IMR-90 (cell line): ENCODE measurements around the gene COL11A2. TPM values are rescaled to one million over a fixed set of nuclear protein-coding genes. Genes with fewer than 3 reads are reported as not detected.

Experiments
- ATAC-seq: fragments of 200-7000 bp; cut with Tn5 transposase; 2 replicates; pipeline ENCODE4 v1.9.1; 2020; ENCODE audit warnings: low read depth, mild to moderate bottlenecking, moderate library complexity
- BruUV-seq: library from RNA; stranded (reverse); fragments of 400-500 nt; replicated peaks from 2 replicates; lab custom pipeline; 2021; lab: Mats Ljungman, UMichigan
- CTCF ChIA-PET: fragments of 300-600 bp; formaldehyde crosslinking; extraction: SDS; loops from one replicate; lab custom pipeline; 2021; ENCODE audit warnings: antibody characterized with exemption; lab: Yijun Ruan, JAX
- POLR2A ChIA-PET: fragments of 300-600 bp; sonication (Branson Sonifier 250); formaldehyde crosslinking; loops from one replicate; lab custom pipeline; 2022; ENCODE audit warnings: antibody characterized with exemption; ENCODE audit not compliant: unreplicated experiment; lab: Charles Lee
- DNase-seq: peaks from one replicate; pipeline ENCODE4 v3.0.0; 2013
- H2AFZ ChIP-seq: replicated peaks from 2 replicates; pipeline ENCODE3; 2013; ENCODE audit warnings: low read length, mild to moderate bottlenecking; ENCODE audit not compliant: poor library complexity
- H2AK5ac ChIP-seq: 2 replicates; pipeline ENCODE4 v1.6.1; 2013; ENCODE audit warnings: low read depth, low read length, inconsistent platforms
- H2AK9ac ChIP-seq: replicated peaks from 2 replicates; pipeline ENCODE3; 2013; ENCODE audit warnings: mild to moderate bottlenecking, low read depth, low read length, moderate library complexity; ENCODE audit not compliant: poor library complexity
- H2BK120ac ChIP-seq: 2 replicates; pipeline ENCODE4 v1.6.1; 2013; ENCODE audit warnings: low read depth, low read length, inconsistent platforms
- H2BK15ac ChIP-seq: 3 replicates; pipeline ENCODE4 v1.6.1; 2013; ENCODE audit warnings: low read depth, low read length, inconsistent platforms
- H2BK20ac ChIP-seq: 2 replicates; pipeline ENCODE4 v1.6.1; 2013; ENCODE audit warnings: low read depth, mild to moderate bottlenecking, inconsistent platforms, low read length, moderate library complexity
- H2BK5ac ChIP-seq: 2 replicates; pipeline ENCODE4 v1.6.1; 2013; ENCODE audit warnings: mild to moderate bottlenecking, low read depth, low read length, inconsistent platforms; ENCODE audit not compliant: poor library complexity, severe bottlenecking
- H3K14ac ChIP-seq: replicated peaks from 2 replicates; pipeline ENCODE4 v1.6.1; 2013; ENCODE audit warnings: low read depth, low read length, inconsistent platforms
- H3K18ac ChIP-seq: 2 replicates; pipeline ENCODE4 v1.6.1; 2013; ENCODE audit warnings: low read depth, low read length, control low read depth
- H3K23ac ChIP-seq: 2 replicates; pipeline ENCODE4 v1.6.1; 2013; ENCODE audit warnings: low read depth, low read length, inconsistent platforms
- H3K27ac ChIP-seq: 2 replicates; pipeline ENCODE4 v1.5.1; 2013; ENCODE audit warnings: mild to moderate bottlenecking, control low read depth, low read length; ENCODE audit not compliant: insufficient read depth
- H3K27me3 ChIP-seq: 2 replicates; pipeline ENCODE4 v1.6.1; 2013; ENCODE audit warnings: low read length; ENCODE audit not compliant: control insufficient read depth, insufficient read depth
- H3K36me3 ChIP-seq: 2 replicates; pipeline ENCODE4 v1.6.1; 2013; ENCODE audit warnings: low read length, mixed read lengths; ENCODE audit not compliant: control insufficient read depth, insufficient read depth
- H3K4ac ChIP-seq: 2 replicates; pipeline ENCODE4 v1.6.1; 2013; ENCODE audit warnings: low read depth, low read length, inconsistent platforms
- H3K4me1 ChIP-seq: 2 replicates; pipeline ENCODE4 v1.6.1; 2013; ENCODE audit warnings: low read length, mixed read lengths; ENCODE audit not compliant: control insufficient read depth, insufficient read depth
- H3K4me2 ChIP-seq: 2 replicates; pipeline ENCODE4 v1.6.1; 2013; ENCODE audit warnings: low read depth, mild to moderate bottlenecking, control low read depth, low read length, moderate library complexity
- H3K4me3 ChIP-seq: 2 replicates; pipeline ENCODE4 v1.5.1; 2013; ENCODE audit warnings: low read depth, mild to moderate bottlenecking, control low read depth, low read length, moderate library complexity; ENCODE audit not compliant: insufficient read depth
- H3K56ac ChIP-seq: 2 replicates; pipeline ENCODE4 v1.6.1; 2013; ENCODE audit warnings: low read length, inconsistent platforms; ENCODE audit not compliant: insufficient read depth; ENCODE audit errors: extremely low read depth
- H3K79me1 ChIP-seq, 2 experiments: 2 replicates each; pipeline ENCODE4 v1.6.1; 2013; ENCODE audit warnings: low read length in 2 of 2, inconsistent platforms in 1 of 2, low read depth in 1 of 2
- H3K9ac ChIP-seq: 2 replicates; pipeline ENCODE4 v1.6.1; 2013; ENCODE audit warnings: low read depth, low read length, control low read depth
- H3K9me1 ChIP-seq: 2 replicates; pipeline ENCODE4 v1.6.1; 2013; ENCODE audit warnings: low read length, inconsistent platforms; ENCODE audit not compliant: insufficient read depth
- H3K9me3 ChIP-seq: 2 replicates; pipeline ENCODE4 v1.6.1; 2013; ENCODE audit warnings: low read length; ENCODE audit not compliant: control insufficient read depth, insufficient read depth
- H4K20me1 ChIP-seq: 2 replicates; pipeline ENCODE4 v1.6.1; 2013; ENCODE audit warnings: low read length, inconsistent platforms; ENCODE audit not compliant: insufficient read depth
- H4K5ac ChIP-seq: 2 replicates; pipeline ENCODE4 v1.6.1; 2013; ENCODE audit warnings: mild to moderate bottlenecking, low read depth, low read length, control low read depth
- H4K8ac ChIP-seq, 2 experiments: 2 replicates each; pipeline ENCODE4 v1.6.1; 2013; ENCODE audit warnings: low read depth in 2 of 2, low read length in 2 of 2, control low read depth in 1 of 2, inconsistent platforms in 1 of 2
- H4K91ac ChIP-seq: 2 replicates; pipeline ENCODE4 v1.6.1; 2013; ENCODE audit warnings: low read depth, low read length, inconsistent platforms; ENCODE audit not compliant: insufficient read depth
- CHD1 ChIP-seq: IDR thresholded peaks from 2 replicates; pipeline ENCODE4 v1.6.1; 2012; ENCODE audit warnings: low read depth, low read length, improper control_type of control experiment
- MAFK ChIP-seq: IDR thresholded peaks from 2 replicates; pipeline ENCODE4 v1.6.1; 2012; ENCODE audit warnings: low read depth, low read length, improper control_type of control experiment
- MXI1 ChIP-seq: IDR thresholded peaks from 2 replicates; pipeline ENCODE4 v1.6.1; 2012; ENCODE audit warnings: low read depth, mild to moderate bottlenecking, low read length, moderate library complexity, borderline replicate concordance
- RAD21 ChIP-seq: IDR thresholded peaks from 2 replicates; pipeline ENCODE4 v1.6.1; 2012; ENCODE audit warnings: low read length, improper control_type of control experiment
- SMC3 ChIP-seq: fragments of 150-350 bp; IDR thresholded peaks from 2 replicates; pipeline ENCODE4 v1.6.1; 2016; ENCODE audit warnings: low read depth, mild to moderate bottlenecking, antibody characterized with exemption, low read length, moderate library complexity
- WGBS, 2 experiments: methylation state at CpG; one replicate each; pipeline versions ENCODE4 v1.1.5 to v1.1.7; 2013; ENCODE audit warnings: missing lambda C conversion rate in 2 of 2; ENCODE audit not compliant: insufficient read length in 1 of 2; ENCODE audit errors: extremely low coverage in 2 of 2; 5-methylcytosine and 5-hydroxymethylcytosine counted together
- dilution Hi-C: fragments of 300-500 bp; cut with HindIII; formaldehyde crosslinking; loops from one replicate; pipeline ENCODE4 v1.14.3; 2018; ENCODE audit warnings: low sequenced_read_pairs; ENCODE audit not compliant: unreplicated experiment
- in situ Hi-C: fragments of 300-500 bp; cut with MboI; formaldehyde crosslinking; loops from 3 replicates; pipeline ENCODE4 v1.14.3; 2019; ENCODE audit warnings: low sequenced_read_pairs, inconsistent platforms, mixed read lengths
- intact Hi-C: fragments of 100-400 bp; cut with micrococcal nuclease; formaldehyde crosslinking; loops from 2 replicates; pipeline ENCODE4 v1.10.0; 2022
- polyA plus RNA-seq, 3 experiments: library from polyadenylated mRNA; depleted of rRNA; stranded (reverse); fragments of >200 nt; gene quantifications; 2 replicates each; pipeline ENCODE4 v1.2.3, GENCODE V29; 2012; ENCODE audit warnings: low replicate concordance in 1 of 3
- total RNA-seq: library from RNA; depleted of rRNA; stranded (reverse); fragments of >200 nt; gene quantifications from 2 replicates; pipeline ENCODE4 v1.2.3, GENCODE V29; 2012
- TF ChIP-seq, protein P1 (sequence below): conservative IDR thresholded peaks from 2 replicates; pipeline ENCODE4 v1.5.1; 2012; ENCODE audit warnings: mild to moderate bottlenecking, low read depth, low read length, improper control_type of control experiment

The COL11A2 gene
- total and polyA plus RNA-seq, 2 of the 4 experiments (the other 2 are of a cell fraction): under 0.01 to 0.38 TPM

DNA sequence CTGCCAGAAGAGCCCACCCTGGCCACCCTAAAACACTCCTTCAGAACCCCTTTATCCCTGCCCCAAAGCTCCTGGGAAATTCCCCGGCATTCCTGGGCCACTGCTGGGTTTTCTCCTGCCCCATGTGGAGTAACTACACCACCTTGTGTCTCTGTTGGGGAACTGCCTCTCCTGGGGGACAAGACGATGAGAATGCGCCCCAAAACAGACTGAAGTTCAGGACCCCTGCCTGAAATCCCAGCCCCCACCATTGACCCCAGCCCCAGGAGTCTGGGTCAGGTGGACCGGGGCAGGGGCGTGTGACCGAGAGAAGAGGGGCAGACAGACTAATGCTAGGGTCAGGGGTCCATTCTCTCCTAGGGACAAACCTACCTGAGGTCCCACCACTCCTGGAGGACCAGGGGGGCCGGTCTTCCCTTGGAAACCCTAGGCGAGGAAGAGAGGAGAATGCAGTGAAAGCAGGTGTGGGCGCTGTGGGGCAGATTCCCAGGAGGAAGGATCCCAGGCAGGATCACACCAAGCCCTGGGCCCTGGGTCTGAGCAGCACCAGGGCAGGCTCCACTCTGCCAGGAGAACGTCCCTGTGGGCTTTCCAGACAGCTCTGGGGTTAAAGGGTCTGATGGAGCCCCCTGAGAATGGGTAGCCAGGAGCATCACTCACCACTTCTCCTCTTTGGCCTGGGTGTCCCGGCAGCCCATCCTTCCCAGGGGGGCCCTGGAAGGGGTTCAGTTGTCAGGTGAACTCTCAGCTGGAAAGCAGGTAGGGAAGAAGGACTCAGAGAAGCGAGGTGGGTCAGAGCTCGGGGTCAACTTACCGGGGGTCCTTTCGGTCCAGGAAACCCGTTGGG, 19.4 kb downstream of the COL11A2 start:
- Histone ChIP-seq H3K27me3 (peaks cover 13% of the 10 kb centered on the region; the same call in 1 of the 2 replicates), H3K4me2 (no peak overlapping the region), H3K23ac (no peak overlapping the region), H3K4me1 (no peaks in the 10 kb centered on the region), H3K36me3 (no peaks in the 10 kb centered on the region), H3K4ac (no peak overlapping the region), H3K9me1 (no peaks in the 10 kb centered on the region), H4K91ac (no peak overlapping the region), H4K20me1 (no peaks in the 10 kb centered on the region), H3K9ac (no peak overlapping the region), H2BK120ac (no peak overlapping the region), H2BK15ac (no peak overlapping the region), H3K79me1 (no peaks in the 10 kb centered on the region), H2AK5ac (no peak overlapping the region), H2BK5ac (no peak overlapping the region), H3K27ac (no peak overlapping the region), H4K5ac (no peak overlapping the region), H2BK20ac (no peak overlapping the region), H4K8ac (no peak overlapping the region), H3K56ac (no peak overlapping the region), H3K9me3 (no peaks in the 10 kb centered on the region), H2AFZ (no peak overlapping the region), H3K4me3 (no peak overlapping the region), H3K18ac (no peak overlapping the region), H2AK9ac (no peak overlapping the region), H3K14ac (no peak overlapping the region)
- peak; percentile 93 for ATAC-seq
- BruUV-seq: no TSS peak
- 0% methylated on average over 1 of the region's 16 CpGs; no CpG with 5 or more reads in 1 of the 2 experiments for WGBS, 2 experiments
- TF ChIP-seq RAD21 (peak; percentile 80), CHD1 (no peak), MAFK (no peak), MXI1 (no peak), SMC3 (peak; percentile 69)
- TF ChIP-seq, protein P1, sequence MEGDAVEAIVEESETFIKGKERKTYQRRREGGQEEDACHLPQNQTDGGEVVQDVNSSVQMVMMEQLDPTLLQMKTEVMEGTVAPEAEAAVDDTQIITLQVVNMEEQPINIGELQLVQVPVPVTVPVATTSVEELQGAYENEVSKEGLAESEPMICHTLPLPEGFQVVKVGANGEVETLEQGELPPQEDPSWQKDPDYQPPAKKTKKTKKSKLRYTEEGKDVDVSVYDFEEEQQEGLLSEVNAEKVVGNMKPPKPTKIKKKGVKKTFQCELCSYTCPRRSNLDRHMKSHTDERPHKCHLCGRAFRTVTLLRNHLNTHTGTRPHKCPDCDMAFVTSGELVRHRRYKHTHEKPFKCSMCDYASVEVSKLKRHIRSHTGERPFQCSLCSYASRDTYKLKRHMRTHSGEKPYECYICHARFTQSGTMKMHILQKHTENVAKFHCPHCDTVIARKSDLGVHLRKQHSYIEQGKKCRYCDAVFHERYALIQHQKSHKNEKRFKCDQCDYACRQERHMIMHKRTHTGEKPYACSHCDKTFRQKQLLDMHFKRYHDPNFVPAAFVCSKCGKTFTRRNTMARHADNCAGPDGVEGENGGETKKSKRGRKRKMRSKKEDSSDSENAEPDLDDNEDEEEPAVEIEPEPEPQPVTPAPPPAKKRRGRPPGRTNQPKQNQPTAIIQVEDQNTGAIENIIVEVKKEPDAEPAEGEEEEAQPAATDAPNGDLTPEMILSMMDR: peak; percentile 77
- in situ Hi-C loops (no loop called here), dilution Hi-C loops (no loop called here), intact Hi-C loops (loop anchor here (1.0 kb wide), 2 partner anchors 55 to 159 kb away; no protein-coding TSS in a partner anchor)
- POLR2A ChIA-PET: no interaction called here
- peak; percentile 49 for DNase-seq
- CTCF ChIA-PET: interaction anchor here (0.6 to 1.0 kb wide), 2 partner anchors 18 to 25 kb away, joined by 3 read pairs; no protein-coding TSS in a partner anchor
